GM18909 (cell line): ENCODE data around the gene CFAP74.

Experiments used
- ATAC-seq: cut with Tn5 transposase; IDR thresholded peaks from one replicate; pipeline ENCODE4 v1.9.1; 2021; ENCODE audit warnings: mild to moderate bottlenecking; ENCODE audit not compliant: unreplicated experiment, poor library complexity

CFAP74 gene

GRCh38 chr1:2003541-2004131 lies at the start of gene CFAP74:
Gene CFAP74 (minus strand): TSS chr1:2003786. CDS start chr1:1990956, 12,830 bp downstream.
- no peak for ATAC-seq

- ATAC-seq, result no peak
Measured at GRCh38 chr1:2053217-2053616, 49.6 kb upstream of the CFAP74 start.

GRCh38 chr1:2052756-2053155 lies 49.2 kb upstream of the CFAP74 start:
- ATAC-seq, result no peak

GRCh38 chr1:2052054-2052679 lies 48.6 kb upstream of the CFAP74 start:
- no peak for ATAC-seq

GRCh38 chr1:2050793-2051682 lies 47.5 kb upstream of the CFAP74 start:
- no peak for ATAC-seq

GRCh38 chr1:2050461-2050792 lies 46.8 kb upstream of the CFAP74 start:
- ATAC-seq, result no peak

GRCh38 chr1:2049718-2050431 lies 46.3 kb upstream of the CFAP74 start, which contains the start of gene PRKCZ:
Gene PRKCZ (plus strand): TSS chr1:2050411. CDS start chr1:2050631, 220 bp downstream.
- peak; percentile 65 for ATAC-seq

- no peak for ATAC-seq
Measured at GRCh38 chr1:2049225-2049717, 45.7 kb upstream of the CFAP74 start.

- ATAC-seq, result no peak
Measured at GRCh38 chr1:2047749-2048729, 44.5 kb upstream of the CFAP74 start.

GRCh38 chr1:2046953-2047748 lies 43.6 kb upstream of the CFAP74 start:
- no peak for ATAC-seq

GRCh38 chr1:2046174-2046917 lies 42.8 kb upstream of the CFAP74 start:
- ATAC-seq, result no peak

GRCh38 chr1:2045468-2046173 lies 42.0 kb upstream of the CFAP74 start:
- no peak for ATAC-seq

- no peak for ATAC-seq
Measured at GRCh38 chr1:2044510-2045319, 41.1 kb upstream of the CFAP74 start.

GRCh38 chr1:2043886-2044285 lies 40.3 kb upstream of the CFAP74 start:
- ATAC-seq, result no peak

- no peak for ATAC-seq
Measured at GRCh38 chr1:2042830-2043773, 39.5 kb upstream of the CFAP74 start.
